ENCODE measurements around the gene HSD17B4.
A peak's percentile ranks its signal among the peaks of the same experiment; 100 is the strongest.
"Not testable (repeated sequence)": the region's sequence is repeated elsewhere in the genome, so short reads cannot be mapped to it uniquely, and the experiment has no call there.

The HSD17B4 gene

DNA sequence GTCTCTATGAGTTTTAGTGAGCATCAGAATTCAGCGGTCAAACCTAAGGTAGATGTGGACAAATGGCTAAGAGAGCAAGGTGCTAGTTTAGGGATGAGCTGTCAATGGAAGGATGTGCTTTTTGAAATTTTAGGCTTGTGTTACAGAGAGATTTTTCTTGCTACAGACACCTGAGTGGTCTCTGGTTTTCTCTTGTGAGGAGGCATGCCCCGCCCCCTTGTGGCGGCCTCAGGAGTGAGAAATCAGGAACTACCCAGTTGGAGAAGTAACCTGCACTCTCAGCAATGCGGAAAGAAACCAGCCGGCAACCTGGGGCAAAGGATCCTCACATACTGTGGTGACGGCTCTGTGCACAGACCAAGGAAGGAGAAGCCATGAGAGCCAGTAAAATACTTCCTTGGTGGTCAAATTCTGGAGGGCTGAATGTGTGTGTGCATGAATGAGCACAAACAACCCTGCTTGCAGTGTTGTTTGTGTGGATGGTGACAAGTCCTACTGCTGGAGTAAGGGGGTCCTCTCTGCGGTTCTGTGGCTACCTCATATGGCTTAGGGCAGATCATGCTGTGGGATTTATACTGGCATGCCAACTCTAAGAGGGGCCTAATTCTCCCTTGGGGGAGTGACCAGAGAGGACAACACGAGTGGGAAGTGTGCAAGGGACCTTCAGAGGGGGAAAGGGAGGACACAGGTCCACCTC, 16.7 kb upstream of the HSD17B4 start:
- peak; percentile 45 for DNase-seq

- DNase-seq, result not testable (repeated sequence)
Observed at GRCh38 chr5:119437785-119438586, 14.3 kb upstream of the HSD17B4 start.

- DNase-seq, result not testable (repeated sequence)
Observed at GRCh38 chr5:119438587-119438917, 13.7 kb upstream of the HSD17B4 start.

GRCh38 chr5:119439140-119439631, 13.1 kb upstream of the HSD17B4 start:
- DNase-seq, result no peak

- DNase-seq, result not testable (repeated sequence)
Observed at GRCh38 chr5:119439632-119440031, 12.7 kb upstream of the HSD17B4 start.

- not testable (repeated sequence) for DNase-seq
Observed at GRCh38 chr5:119444643-119445042, 7.7 kb upstream of the HSD17B4 start.

GRCh38 chr5:119445544-119445943, 6.8 kb upstream of the HSD17B4 start:
- no peak for DNase-seq

- no peak for DNase-seq
Observed at GRCh38 chr5:119449882-119450281, 2.4 kb upstream of the HSD17B4 start.

GRCh38 chr5:119450627-119451026, 1.7 kb upstream of the HSD17B4 start:
- not testable (repeated sequence) for DNase-seq

DNA sequence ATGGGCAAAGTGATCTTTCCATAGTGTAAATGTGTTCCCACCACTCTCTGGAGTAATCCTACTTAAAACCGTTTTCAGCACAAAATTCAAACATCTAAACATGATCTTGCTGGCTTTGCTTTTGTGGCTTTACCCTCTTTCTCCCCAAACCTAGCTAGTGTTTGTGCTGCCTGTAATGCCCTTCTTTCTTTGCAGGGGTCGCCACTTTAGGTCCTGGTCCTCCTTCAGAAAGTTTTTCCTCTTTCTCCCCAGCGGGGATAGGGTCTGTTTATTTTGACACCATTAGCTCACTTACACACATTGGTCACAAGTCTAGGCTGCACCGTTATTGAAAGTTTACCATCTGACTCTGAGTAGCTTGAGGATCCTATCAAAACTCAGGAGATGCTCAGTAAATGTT, 736 bp upstream of the HSD17B4 start:
- no peak for DNase-seq

DNA sequence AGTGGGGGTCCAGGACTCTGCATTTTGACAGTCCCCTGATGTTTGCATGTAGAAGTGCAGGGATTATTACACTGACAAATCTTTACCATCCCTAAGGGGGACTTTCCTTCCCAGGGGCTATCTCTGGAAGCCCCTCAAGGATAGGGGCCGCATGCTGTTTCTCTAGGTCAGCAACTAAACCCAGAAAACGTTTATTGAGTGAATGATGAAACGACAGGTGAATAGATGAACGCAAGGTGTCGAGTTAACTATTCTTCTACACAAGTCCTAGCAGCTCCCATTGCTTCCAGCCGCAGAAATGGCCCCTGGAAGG, 281 bp upstream of the HSD17B4 start:
- DNase-seq, result no peak

GRCh38 chr5:119453040-119453373, 710 bp downstream of the HSD17B4 start:
- DNase-seq, result no peak

DNA sequence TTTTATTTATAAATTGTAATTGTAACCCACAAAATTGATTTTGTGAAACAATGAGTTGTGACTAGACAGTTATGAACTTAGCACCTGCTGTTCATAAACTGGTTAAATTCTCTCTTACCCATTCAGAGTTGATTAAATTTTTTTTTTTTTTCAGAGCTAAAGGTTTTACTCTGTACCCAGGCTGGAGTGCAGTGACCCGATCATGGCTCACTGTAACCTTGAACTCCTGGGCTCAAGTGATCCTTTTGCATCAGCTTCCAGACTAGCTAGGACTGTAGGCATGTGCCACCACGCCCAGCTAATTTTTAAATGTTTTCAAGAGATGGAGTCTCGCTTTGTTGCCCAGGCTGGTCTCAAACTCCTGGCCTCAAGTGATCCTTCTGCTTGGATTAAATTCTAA, 1.9 kb downstream of the HSD17B4 start:
- DNase-seq, result no peak

DNA sequence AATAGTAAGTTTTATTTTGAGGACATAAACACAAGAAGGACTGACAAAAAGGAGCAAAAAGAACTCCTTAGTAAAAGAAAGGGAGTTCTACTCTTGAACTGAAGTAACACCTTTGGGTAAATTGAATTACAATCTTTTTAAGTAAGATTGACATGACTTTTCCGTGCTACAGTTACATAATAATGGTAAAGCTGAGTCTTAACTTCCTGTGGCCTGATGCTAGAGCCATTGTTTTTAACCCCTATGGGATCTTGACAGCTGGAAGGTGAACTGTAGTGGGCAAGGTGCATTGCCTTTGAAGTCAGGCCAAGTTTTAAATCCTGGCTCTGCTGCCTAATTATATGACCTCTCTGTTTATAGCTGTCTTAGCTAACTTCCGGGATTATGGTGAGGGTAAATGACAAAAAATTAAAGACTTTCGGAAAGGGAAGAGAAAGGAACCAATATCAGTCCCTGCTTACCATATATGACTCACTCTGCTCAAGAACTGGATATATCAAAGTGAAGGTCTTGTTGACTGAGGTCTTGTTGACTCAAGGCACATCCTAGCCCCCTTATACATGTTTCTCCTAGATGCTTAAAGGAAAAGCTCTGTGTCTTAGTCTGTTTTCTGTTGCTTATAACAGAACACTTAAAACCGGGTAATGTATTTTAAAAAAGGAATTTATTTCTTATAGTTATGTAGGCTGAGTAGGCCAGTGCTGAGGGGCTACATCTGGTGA, 6.8 kb downstream of the HSD17B4 start:
- no peak for DNase-seq

- no peak for DNase-seq
Observed at GRCh38 chr5:119465640-119466039, 13.3 kb downstream of the HSD17B4 start.

- DNase-seq, result peak; percentile 6
Observed at GRCh38 chr5:119468286-119468685, 16.0 kb downstream of the HSD17B4 start.

DNA sequence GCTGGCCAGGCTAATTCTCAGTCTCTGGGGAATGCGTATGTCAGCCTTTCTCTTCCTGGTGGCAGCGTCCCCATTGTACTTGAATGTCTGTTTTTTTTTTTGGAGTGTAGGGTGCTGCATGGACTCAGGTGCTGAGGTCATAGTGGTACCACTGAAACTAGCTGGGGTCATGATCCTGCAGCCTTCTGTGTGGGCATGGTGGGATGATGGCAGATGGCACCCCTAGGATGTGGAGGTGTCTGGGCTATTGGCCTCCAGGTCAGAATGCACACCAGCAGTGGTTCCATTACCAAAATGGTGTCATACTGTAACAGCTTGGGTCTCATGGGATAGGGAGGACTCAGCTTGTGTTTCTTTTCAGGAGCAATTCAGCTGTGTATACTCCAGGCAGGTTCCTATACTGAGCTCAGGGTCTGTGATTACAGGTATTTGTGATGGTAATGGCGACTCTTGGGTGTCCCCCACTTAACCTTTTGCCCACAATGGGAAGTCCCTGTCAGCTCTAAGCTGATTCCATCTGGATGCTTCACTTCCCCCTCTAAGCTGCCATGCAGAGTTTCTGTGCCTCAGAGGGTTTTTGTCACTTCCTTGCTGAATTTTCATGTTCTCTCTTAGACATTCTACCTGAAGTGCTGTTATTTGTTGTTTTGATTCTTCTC, 17.9 kb downstream of the HSD17B4 start:
- no peak for DNase-seq

GRCh38 chr5:119470851-119471451, 18.7 kb downstream of the HSD17B4 start:
- peak; percentile 83 for DNase-seq

- DNase-seq, result no peak
Observed at GRCh38 chr5:119473241-119473640, 20.9 kb downstream of the HSD17B4 start.

GRCh38 chr5:119476341-119476740, 24.0 kb downstream of the HSD17B4 start:
- DNase-seq, result peak; percentile 7

- DNase-seq, result no peak
Observed at GRCh38 chr5:119478781-119479180, 26.5 kb downstream of the HSD17B4 start.

GRCh38 chr5:119480629-119481028, 28.3 kb downstream of the HSD17B4 start:
- DNase-seq, result not testable (repeated sequence)

DNA sequence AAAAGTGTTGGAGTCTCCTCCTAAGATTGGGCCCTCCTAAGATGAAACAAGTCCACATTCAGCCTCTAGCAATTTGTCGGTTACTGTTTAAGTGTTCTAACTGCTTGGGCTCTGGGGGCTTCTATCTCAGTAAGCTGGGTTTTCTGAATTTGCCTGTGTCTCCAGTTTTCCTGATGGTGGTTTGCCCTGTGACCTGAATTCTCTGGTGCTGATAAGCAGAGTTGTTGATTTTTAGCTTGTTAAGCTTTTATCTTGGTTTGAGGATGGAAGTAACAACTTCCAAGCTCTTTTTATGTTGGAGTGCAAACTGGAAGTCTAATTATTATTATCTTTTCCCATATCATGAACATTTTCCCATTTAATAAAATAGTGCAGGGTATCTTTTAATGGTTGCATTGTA, 30.9 kb downstream of the HSD17B4 start:
- DNase-seq, result no peak
